ENCODE measurements around the gene SLPI. TPM values are rescaled to one million over a fixed set of nuclear protein-coding genes. Genes with fewer than 3 reads are reported as not detected.

SLPI gene
- total RNA-seq, 2 experiments from 2014 or later: not detected

- H2AFZ ChIP-seq (ENCODE audit: low read length): no peak overlapping the region
- CTCF ChIA-PET (ENCODE audit: unreplicated experiment): no interaction called here
- H3K4me2 ChIP-seq (ENCODE audit: low read length): no peak overlapping the region
- H3K9me3 ChIP-seq (ENCODE audit: low read length): no peaks in the 10 kb centered on the region
- H3K9me2 ChIP-seq (ENCODE audit: insufficient read depth, low read length): no peaks in the 10 kb centered on the region
- no peak overlapping the region for H3K27ac ChIP-seq (ENCODE audit: low read depth, low read length, poor library complexity, severe bottlenecking)
- no peak for DNase-seq (ENCODE audit: low spot score)
- H3K36me3 ChIP-seq (ENCODE audit: insufficient read depth, low read length): no peaks in the 10 kb centered on the region
- H4K20me1 ChIP-seq (ENCODE audit: insufficient read depth, low read length): no peaks in the 10 kb centered on the region
- no peaks in the 10 kb centered on the region for H3K4me1 ChIP-seq (ENCODE audit: insufficient read depth, low read length, poor library complexity, severe bottlenecking)
- POLR2A ChIA-PET: no interaction called here
- intact Hi-C loops (cut with micrococcal nuclease; ENCODE audit: unreplicated experiment): loop anchor here (10.0 kb wide), 1 partner anchor 703 kb away; no protein-coding TSS in a partner anchor
- TF ChIP-seq CTCF (conservative IDR thresholded peaks at IDR 0.05; ENCODE audit: low read length): no peak
- TF ChIP-seq EZH2phosphoT487 (IDR thresholded peaks at IDR 0.05; ENCODE audit: borderline replicate concordance, low read depth, low read length): no peak
- H3K4me3 ChIP-seq (ENCODE audit: low read depth, low read length, poor library complexity, severe bottlenecking): no peak overlapping the region
- no peaks in the 10 kb centered on the region for H3K79me2 ChIP-seq (ENCODE audit: insufficient read depth, low read depth, low read length)
- BruUV-seq (replicated peaks): no TSS peak
These were observed 36.2 kb downstream of the SLPI start for GRCh38 chr20:45218124-45218523.

GRCh38 chr20:45212836-45213235 is 41.5 kb downstream of the SLPI start:
- intact Hi-C loops (cut with micrococcal nuclease; ENCODE audit: unreplicated experiment): loop anchor here (10.0 kb wide), 1 partner anchor 698 kb away; no protein-coding TSS in a partner anchor
- CTCF ChIA-PET (ENCODE audit: unreplicated experiment): no interaction called here
- Histone ChIP-seq H3K9me2 (ENCODE audit: insufficient read depth, low read length) (no peaks in the 10 kb centered on the region), H3K79me2 (ENCODE audit: insufficient read depth, low read depth, low read length) (no peaks in the 10 kb centered on the region), H3K4me1 (ENCODE audit: insufficient read depth, low read length, poor library complexity, severe bottlenecking) (no peaks in the 10 kb centered on the region), H3K4me3 (ENCODE audit: low read depth, low read length, poor library complexity, severe bottlenecking) (no peak overlapping the region), H2AFZ (ENCODE audit: low read length) (no peak overlapping the region), H3K9me3 (ENCODE audit: low read length) (no peaks in the 10 kb centered on the region), H3K4me2 (ENCODE audit: low read length) (no peak overlapping the region), H3K36me3 (ENCODE audit: insufficient read depth, low read length) (no peaks in the 10 kb centered on the region), H4K20me1 (ENCODE audit: insufficient read depth, low read length) (no peaks in the 10 kb centered on the region), H3K27ac (ENCODE audit: low read depth, low read length, poor library complexity, severe bottlenecking) (no peak overlapping the region)
- no peak for DNase-seq (ENCODE audit: low spot score)
- BruUV-seq (replicated peaks): no TSS peak
- no peak for TF ChIP-seq EZH2phosphoT487 (IDR thresholded peaks at IDR 0.05; ENCODE audit: borderline replicate concordance, low read depth, low read length)
- no peak for TF ChIP-seq CTCF (conservative IDR thresholded peaks at IDR 0.05; ENCODE audit: low read length)
- POLR2A ChIA-PET: no interaction called here

GRCh38 chr20:45211569-45212474 is 42.5 kb downstream of the SLPI start:
- ChIA-PET POLR2A (no interaction called here), CTCF (ENCODE audit: unreplicated experiment) (no interaction called here)
- no peaks in the 10 kb centered on the region for H3K9me2 ChIP-seq (ENCODE audit: insufficient read depth, low read length)
- BruUV-seq (replicated peaks): no TSS peak
- H3K36me3 ChIP-seq (ENCODE audit: insufficient read depth, low read length): no peaks in the 10 kb centered on the region
- DNase-seq (ENCODE audit: low spot score): no peak
- TF ChIP-seq EZH2phosphoT487 (IDR thresholded peaks at IDR 0.05; ENCODE audit: borderline replicate concordance, low read depth, low read length): no peak
- no peak for TF ChIP-seq CTCF (conservative IDR thresholded peaks at IDR 0.05; ENCODE audit: low read length)
- no peak overlapping the region for H3K4me3 ChIP-seq (ENCODE audit: low read depth, low read length, poor library complexity, severe bottlenecking)
- H3K27ac ChIP-seq (ENCODE audit: low read depth, low read length, poor library complexity, severe bottlenecking): no peak overlapping the region
- H3K4me1 ChIP-seq (ENCODE audit: insufficient read depth, low read length, poor library complexity, severe bottlenecking): no peaks in the 10 kb centered on the region
- no peaks in the 10 kb centered on the region for H3K9me3 ChIP-seq (ENCODE audit: low read length)
- no peaks in the 10 kb centered on the region for H3K79me2 ChIP-seq (ENCODE audit: insufficient read depth, low read depth, low read length)
- no peaks in the 10 kb centered on the region for H4K20me1 ChIP-seq (ENCODE audit: insufficient read depth, low read length)
- intact Hi-C loops (cut with micrococcal nuclease; ENCODE audit: unreplicated experiment): loop anchor here (10.0 kb wide), 1 partner anchor 697 kb away; no protein-coding TSS in a partner anchor
- no peak overlapping the region for H3K4me2 ChIP-seq (ENCODE audit: low read length)
- H2AFZ ChIP-seq (ENCODE audit: low read length): no peak overlapping the region

All from OCI-LY7 (cell line).